GM19025 (cell line): ENCODE data around the gene NAA50.

Experiments
- ATAC-seq: cut with Tn5 transposase; IDR thresholded peaks from one replicate; pipeline ENCODE4 v1.9.1; 2021; ENCODE audit warnings: mild to moderate bottlenecking, low read depth, moderate library complexity; ENCODE audit not compliant: unreplicated experiment

NAA50 gene

GRCh38 chr3:113745756-113746547 lies at the start of gene NAA50:
Gene NAA50 (minus strand): TSS chr3:113746249. CDS start chr3:113745949, 300 bp downstream.
- peak; percentile 47 for ATAC-seq

GRCh38 chr3:113795693-113796092 lies 49.6 kb upstream of the NAA50 start:
- no peak for ATAC-seq

GRCh38 chr3:113794526-113794925 lies 48.5 kb upstream of the NAA50 start:
- ATAC-seq = no peak

- ATAC-seq = no peak
These were observed 45.3 kb upstream of the NAA50 start for GRCh38 chr3:113791381-113791780.

DNA sequence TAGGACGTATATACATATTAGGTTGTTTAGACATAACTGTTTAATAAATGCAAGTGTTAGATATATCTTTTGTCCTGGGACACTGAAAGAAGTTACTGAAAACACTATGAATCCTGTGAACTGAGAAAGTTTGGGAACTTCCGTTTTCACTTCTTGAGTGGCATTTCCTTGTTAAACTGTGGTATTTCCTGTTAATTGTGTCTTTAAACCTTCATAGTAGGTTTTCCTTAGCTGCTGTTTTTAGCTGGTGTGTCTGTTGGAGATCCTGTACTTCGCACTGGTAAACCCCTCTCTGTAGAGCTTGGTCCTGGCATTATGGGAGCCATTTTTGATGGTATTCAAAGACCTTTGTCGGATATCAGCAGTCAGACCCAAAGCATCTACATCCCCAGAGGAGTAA lies 37.9 kb upstream of the NAA50 start:
- no peak for ATAC-seq

DNA sequence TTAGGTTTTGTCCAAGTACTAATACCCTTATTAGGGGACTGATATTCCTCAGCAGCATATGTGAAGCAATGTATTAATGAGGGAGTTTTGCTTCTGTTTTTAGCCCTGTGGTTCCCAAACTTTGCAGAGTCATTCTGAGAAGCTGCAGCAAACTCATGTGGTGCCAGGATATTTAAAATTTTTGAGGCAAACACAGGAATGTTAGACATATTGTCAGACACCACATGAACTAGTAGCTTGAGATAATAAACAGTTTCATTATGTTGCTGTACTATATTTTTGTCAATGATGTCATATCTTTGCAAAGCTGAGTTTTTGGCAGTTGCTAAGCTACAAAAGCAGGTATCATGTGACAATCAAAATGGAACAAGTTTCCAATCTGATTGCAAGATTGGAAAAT lies 37.4 kb upstream of the NAA50 start:
- no peak for ATAC-seq

DNA sequence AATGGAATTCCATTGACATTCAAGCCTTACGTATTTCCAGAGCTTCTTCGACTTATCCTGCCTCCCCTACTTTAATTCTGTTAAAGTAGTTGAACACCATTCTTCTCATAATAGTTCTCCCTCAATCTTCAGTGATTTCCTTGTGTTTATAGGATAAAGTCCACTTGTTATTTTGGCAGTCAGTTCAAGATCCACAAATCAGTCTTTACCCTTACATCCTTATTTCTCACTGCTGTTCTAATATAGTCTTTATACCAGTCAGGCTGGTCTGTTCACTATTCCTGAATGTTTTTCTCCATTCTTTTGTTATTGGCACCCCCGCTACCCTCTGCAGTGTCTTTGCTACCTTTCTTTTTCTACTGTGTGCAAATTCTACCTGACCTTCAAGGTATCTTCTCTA lies 30.5 kb upstream of the NAA50 start:
- ATAC-seq = no peak

- ATAC-seq = no peak
These were observed 29.5 kb upstream of the NAA50 start for GRCh38 chr3:113775516-113775915.

DNA sequence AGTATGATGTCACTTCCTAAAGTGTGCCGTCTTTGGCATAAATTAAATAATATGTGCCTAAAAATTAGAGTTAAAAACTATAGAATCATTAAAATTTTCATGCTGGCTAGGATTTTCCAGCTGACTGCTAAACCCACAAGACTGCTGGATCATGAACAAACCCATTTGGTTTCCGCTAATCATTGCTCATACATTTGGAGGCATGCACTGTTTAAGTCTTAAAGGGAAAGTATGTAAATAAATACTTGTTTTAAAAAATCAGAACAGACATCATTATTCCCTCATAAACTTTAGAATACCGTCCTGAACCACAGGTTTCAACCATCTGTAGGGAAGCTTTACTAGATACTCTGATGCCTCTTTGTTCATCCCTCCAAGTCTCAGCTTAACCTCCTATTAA lies 27.3 kb upstream of the NAA50 start:
- ATAC-seq = no peak

DNA sequence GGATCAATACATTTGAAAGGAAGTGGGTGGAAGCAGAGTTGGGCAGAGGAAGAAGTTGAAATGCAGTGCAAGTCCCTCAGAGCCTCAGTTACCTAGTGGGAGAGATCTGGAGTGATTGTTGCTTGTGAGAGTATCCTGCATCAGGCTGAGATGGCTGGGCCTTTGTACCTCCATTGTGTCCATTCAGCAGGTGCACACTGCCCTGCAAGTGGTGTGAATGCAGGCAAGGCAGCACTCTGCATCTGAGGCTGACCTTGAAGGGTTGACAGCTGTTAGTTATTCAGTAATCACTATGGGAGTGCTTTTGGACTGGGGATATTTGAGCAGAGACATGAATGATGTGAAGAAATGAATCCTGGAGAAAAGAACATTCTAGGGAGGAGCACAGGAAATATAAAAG lies 25.9 kb upstream of the NAA50 start:
- ATAC-seq = no peak

- ATAC-seq = peak; percentile 61
These were observed 23.5 kb upstream of the NAA50 start for GRCh38 chr3:113769551-113769950.

GRCh38 chr3:113764698-113765097 lies 18.6 kb upstream of the NAA50 start:
- no peak for ATAC-seq

GRCh38 chr3:113758389-113759024 lies 12.5 kb upstream of the NAA50 start:
- no peak for ATAC-seq

DNA sequence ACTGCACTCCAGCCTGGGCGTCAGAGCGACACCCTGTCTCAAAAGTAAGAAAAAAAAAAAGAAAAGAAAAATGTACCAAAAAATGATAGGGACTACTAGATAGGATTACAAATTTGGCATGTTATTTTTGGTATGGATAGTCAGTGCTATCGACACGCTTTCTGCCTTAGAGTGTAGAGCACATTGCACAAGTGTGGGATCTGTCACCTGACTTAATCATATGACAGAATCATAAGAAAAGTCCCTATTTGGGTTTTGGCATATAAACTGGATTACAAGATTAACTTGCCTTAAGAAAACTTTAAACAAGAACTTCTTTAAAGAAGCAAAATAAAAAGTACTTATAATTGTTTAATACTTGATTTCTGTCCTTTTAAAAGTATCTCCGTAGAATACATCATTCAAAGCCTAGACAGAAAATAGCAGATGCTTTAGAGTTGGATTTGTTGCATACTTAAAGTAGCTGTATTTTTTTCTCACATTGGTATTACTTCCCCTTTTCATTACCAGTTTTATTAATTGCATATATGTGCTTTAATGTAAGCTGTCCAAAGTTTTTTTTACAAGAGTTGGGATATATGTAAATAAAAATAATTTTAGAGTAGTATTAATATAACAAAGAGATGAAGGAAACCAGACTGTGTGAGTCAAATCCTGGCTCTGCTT lies 8.6 kb upstream of the NAA50 start:
- ATAC-seq = no peak

DNA sequence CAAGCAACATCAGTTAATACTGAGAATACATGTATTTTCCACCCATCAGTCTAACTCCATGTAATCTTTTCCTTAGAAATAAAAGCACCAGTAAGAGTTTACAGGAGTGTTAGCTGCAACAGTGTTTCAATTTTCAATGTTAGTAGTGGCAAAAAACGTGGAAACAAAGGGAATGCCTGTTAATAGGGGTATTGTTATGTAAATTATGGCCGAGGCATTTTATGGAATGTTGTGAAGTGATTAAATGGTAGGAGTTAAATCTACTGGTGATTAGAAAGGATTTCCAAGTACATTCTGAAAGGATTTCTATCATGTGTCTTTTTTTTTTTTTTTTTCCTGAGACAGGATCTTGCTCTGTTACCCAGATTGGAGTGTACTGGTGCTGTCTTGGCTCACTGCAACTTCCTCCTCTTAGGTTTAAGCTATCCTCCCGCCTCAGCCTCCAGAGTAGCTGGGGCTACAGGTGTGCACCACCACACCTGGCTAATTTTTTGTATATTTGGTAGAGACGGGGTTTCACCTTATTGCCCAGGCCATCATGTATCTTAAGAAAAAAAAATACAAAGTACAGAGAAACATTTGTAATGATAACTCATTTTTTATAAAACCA lies 7.4 kb upstream of the NAA50 start:
- no peak for ATAC-seq

GRCh38 chr3:113751141-113751540 lies 5.1 kb upstream of the NAA50 start:
- no peak for ATAC-seq

DNA sequence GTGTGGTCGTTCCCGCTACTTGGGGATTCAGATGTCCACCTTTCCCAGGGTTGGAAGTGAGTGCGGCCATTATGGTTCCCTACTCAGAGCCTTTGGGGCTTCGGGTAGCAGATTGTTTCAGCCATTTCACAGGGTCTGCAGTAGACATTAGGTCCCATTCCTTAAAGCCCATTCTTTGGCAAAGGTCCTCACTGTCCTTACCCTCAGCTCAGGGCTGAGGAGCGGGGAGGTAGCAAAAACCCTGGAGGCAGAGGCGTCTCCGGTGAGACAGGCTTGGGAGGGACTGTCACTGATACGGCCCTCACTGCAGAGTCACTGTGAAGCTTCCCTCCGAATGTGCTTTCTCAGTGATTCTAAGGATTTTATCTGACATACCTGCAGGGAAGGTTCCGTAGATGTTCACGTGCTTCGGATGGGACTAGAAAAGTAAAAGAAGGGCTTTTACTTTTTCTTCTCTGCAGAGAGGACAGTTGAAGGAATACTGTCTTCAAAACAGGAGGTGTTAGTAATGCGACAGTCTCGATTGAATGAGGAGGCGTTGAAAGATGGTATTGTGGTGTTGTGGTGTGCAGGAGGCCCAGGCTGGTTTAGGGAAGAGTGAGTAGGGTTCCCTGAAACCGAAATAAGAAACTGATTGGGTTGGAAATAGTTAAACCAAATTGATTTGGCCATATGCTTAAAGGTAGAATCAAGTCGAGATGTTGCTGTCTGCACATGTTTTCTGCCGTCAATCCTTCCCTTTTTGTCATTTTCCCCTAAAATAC lies 1.4 kb upstream of the NAA50 start:
- ATAC-seq = no peak

DNA sequence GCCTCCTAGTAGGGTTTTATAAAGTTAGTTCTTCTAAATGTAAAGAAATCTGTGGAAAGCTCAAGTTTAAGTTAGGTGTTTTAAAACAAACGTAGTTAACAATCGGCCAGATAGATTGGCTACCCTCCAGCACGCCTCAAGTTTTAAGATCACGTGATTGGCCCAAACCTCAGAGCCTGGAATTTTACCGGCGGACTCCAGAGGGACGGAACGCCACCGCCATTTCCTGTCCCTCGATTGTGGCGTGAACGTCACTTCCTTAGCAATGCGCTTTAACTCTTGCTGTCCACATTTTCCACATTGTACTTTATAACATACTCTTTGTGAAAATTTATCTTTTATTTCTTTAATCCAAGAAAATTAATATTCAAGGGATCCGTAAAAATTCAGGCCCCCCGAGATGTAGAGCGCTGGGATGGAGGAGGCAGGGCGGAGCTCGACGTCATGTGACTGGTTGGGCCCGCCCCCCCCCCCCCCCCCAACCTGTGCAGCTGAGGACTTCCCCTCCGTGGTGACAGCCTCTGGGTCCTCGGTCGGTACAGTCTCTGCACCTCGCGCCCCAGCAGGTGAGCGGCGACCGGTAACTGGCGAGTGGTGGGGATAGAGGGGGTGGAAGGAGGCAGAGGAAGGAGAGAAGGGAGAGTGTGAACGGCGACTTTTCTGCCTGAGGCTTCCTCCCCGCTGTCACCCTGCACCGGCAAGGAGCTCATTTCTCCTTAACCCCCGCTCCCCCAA lies 666 bp upstream of the NAA50 start, which contains the start of gene ATP6V1A:
Gene ATP6V1A (plus strand): TSS at position 488 of the 735 bp plus-strand sequence. CDS start 31,719 bp downstream, outside the sequence.
- peak; percentile 31 for ATAC-seq

- peak; percentile 44 for ATAC-seq
These were observed 901 bp downstream of the NAA50 start for GRCh38 chr3:113744941-113745755.
